HG02981 (cell line): Measurements from ENCODE around the gene G0S2.

Experiments used
- ATAC-seq: cut with Tn5 transposase; IDR thresholded peaks from one replicate; pipeline ENCODE4 v1.9.1; 2021; ENCODE audit warnings: mild to moderate bottlenecking, moderate library complexity; ENCODE audit not compliant: unreplicated experiment

The G0S2 gene

GRCh38 chr1:209714338-209714737, 39.1 kb downstream of the G0S2 start:
- ATAC-seq, result no peak

GRCh38 chr1:209715314-209715713, 40.1 kb downstream of the G0S2 start:
- no peak for ATAC-seq

GRCh38 chr1:209717818-209718217, 42.6 kb downstream of the G0S2 start:
- ATAC-seq, result no peak

GRCh38 chr1:209720326-209720725, 45.1 kb downstream of the G0S2 start:
- ATAC-seq, result no peak

GRCh38 chr1:209720826-209721225, 45.6 kb downstream of the G0S2 start:
- ATAC-seq, result no peak

- ATAC-seq, result no peak
Observed at GRCh38 chr1:209721323-209721722, 46.1 kb downstream of the G0S2 start.

- ATAC-seq, result no peak
Observed at GRCh38 chr1:209723265-209723664, 48.1 kb downstream of the G0S2 start.

GRCh38 chr1:209723756-209724693, 48.8 kb downstream of the G0S2 start:
- ATAC-seq, result no peak
